Measurements from ENCODE around the gene ELMO3. TPM values are rescaled to one million over a fixed set of nuclear protein-coding genes. Genes with fewer than 3 reads are reported as not detected.

The ELMO3 gene
- total and polyA plus RNA-seq, 2 of the 4 experiments (the other 2 are of a cell fraction): 0.36 to 1.6 TPM

DNA sequence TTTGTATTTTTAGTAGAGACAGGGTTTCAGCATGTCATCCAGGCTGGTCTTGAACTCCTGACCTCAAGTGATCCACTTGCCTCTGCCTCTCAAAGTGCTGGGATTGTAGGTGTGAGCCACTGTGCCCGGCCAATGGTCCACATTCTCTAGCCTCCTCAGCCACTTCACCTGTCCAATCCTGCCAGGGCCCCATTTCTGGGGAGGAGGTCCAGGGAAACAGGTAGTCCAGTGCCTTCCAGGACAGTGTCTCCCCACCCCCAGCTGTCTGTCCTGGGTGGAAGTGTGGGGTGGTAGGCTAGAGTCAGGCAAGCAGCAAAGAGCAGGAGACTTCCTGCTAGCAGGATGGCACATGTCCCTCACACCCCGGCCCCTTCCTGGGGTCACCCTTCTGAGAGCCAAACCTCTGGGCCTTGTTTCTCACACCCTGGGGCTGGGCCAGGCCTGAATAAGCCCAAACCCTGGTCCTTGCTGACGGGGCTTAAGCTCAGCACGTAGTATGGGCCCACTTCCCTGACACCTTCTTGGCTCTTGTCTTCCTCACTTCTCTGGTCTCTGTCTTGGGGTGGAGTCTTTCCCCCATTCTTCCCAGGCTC, 43.3 kb downstream of the ELMO3 start (continued):
- TF ChIP-seq MAFK (IDR thresholded peaks at IDR 0.05; ENCODE audit: low read depth, low read length) (no peak), SMC3 (IDR thresholded peaks at IDR 0.05; ENCODE audit: low read depth, low read length) (no peak), BHLHE40 (IDR thresholded peaks at IDR 0.05; ENCODE audit: low read depth, low read length) (no peak), POLR2A (IDR thresholded peaks at IDR 0.05; ENCODE audit: low read depth, low read length) (no peak)
- TF ChIP-seq, protein P1, sequence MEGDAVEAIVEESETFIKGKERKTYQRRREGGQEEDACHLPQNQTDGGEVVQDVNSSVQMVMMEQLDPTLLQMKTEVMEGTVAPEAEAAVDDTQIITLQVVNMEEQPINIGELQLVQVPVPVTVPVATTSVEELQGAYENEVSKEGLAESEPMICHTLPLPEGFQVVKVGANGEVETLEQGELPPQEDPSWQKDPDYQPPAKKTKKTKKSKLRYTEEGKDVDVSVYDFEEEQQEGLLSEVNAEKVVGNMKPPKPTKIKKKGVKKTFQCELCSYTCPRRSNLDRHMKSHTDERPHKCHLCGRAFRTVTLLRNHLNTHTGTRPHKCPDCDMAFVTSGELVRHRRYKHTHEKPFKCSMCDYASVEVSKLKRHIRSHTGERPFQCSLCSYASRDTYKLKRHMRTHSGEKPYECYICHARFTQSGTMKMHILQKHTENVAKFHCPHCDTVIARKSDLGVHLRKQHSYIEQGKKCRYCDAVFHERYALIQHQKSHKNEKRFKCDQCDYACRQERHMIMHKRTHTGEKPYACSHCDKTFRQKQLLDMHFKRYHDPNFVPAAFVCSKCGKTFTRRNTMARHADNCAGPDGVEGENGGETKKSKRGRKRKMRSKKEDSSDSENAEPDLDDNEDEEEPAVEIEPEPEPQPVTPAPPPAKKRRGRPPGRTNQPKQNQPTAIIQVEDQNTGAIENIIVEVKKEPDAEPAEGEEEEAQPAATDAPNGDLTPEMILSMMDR (conservative IDR thresholded peaks at IDR 0.05; ENCODE audit: low read depth, low read length): no peak

All from IMR-90 (cell line).